Measurements from ENCODE around the gene ST8SIA4. TPM values are rescaled to one million over a fixed set of nuclear protein-coding genes. Genes with fewer than 3 reads are reported as not detected.

ST8SIA4 gene
- total and polyA plus RNA-seq, 2 donors (not counting 3 experiments of a cell fraction or from before 2014, with no cell fraction given): 4.5 to 25.0 TPM

GRCh38 chr5:100762995-100763394 is 140.1 kb downstream of the ST8SIA4 start:
- no TSS peak for BruUV-seq (replicated peaks)
- dilution Hi-C loops (cut with MboI; ENCODE audit: extremely low pct_ligation_motif_present, low sequenced_read_pairs): no loop called here
- TF ChIP-seq POLR2A (IDR thresholded peaks at IDR 0.05; ENCODE audit: low read depth, low read length) (no peak), FOS (IDR thresholded peaks at IDR 0.05; ENCODE audit: borderline replicate concordance, insufficient read depth, low read length) (no peak), MAX (IDR thresholded peaks at IDR 0.05; ENCODE audit: insufficient read depth, insufficient read length) (no peak), JUN (IDR thresholded peaks at IDR 0.05; ENCODE audit: borderline replicate concordance, insufficient read depth, insufficient read length, low read depth) (no peak), POLR2AphosphoS5 (IDR thresholded peaks at IDR 0.05; ENCODE audit: insufficient read depth, low read depth, low read length) (no peak), MYC (IDR thresholded peaks at IDR 0.05; ENCODE audit: low read depth, low read length) (no peak), EZH2 (IDR thresholded peaks at IDR 0.05; ENCODE audit: borderline replicate concordance, low read depth, low read length, severe bottlenecking) (no peak), GATA2 (IDR thresholded peaks at IDR 0.05; ENCODE audit: insufficient read depth, insufficient read length, low read depth, low read length) (no peak), CTCF (IDR thresholded peaks at IDR 0.05; ENCODE audit: extremely low read depth in 1 of 2, insufficient read depth in 1 of 2, low read depth in 1 of 2, low read length in 2 of 2) (no peak)
- H3K79me2 ChIP-seq (ENCODE audit: control insufficient read depth, insufficient read depth, low read length): no peaks in the 10 kb centered on the region
- DNase-seq (ENCODE audit: low read depth, low spot score): no peak
- no peaks in the 10 kb centered on the region for H3K4me1 ChIP-seq (ENCODE audit: control insufficient read depth, extremely low read depth, insufficient read depth, low read length)
- FAIRE-seq: no peak
- no peaks in the 10 kb centered on the region for H3K27me3 ChIP-seq (ENCODE audit: control insufficient read depth in 2 of 2, insufficient read depth in 2 of 2, low read length in 2 of 2)
- no peak overlapping the region for H3K9ac ChIP-seq (replicated peaks; ENCODE audit: extremely low read depth, insufficient read depth, low read length)
- no peaks in the 10 kb centered on the region for H4K20me1 ChIP-seq (replicated peaks; ENCODE audit: control insufficient read depth, extremely low read depth, insufficient read depth, low read length)
- intact Hi-C loops (cut with micrococcal nuclease): no loop called here
- no peak overlapping the region for H3K4me3 ChIP-seq (replicated peaks in 1 of 3; ENCODE audit: insufficient read depth in 1 of 3, low read depth in 1 of 3, low read length in 3 of 3)
- H3K36me3 ChIP-seq (ENCODE audit: control insufficient read depth in 2 of 2, extremely low read depth in 1 of 2, insufficient read depth in 2 of 2, low read length in 2 of 2): no peaks in the 10 kb centered on the region
- no peak overlapping the region for H3K27ac ChIP-seq (ENCODE audit: insufficient read depth, low read depth, low read length)
- no peak overlapping the region for H2AFZ ChIP-seq (ENCODE audit: low read depth, low read length)
- CTCF ChIA-PET: interaction anchor here (1.2 to 2.7 kb wide), 3 partner anchors 9 to 13 kb away, joined by 5 to 9 read pairs (median 5); no protein-coding TSS in a partner anchor
- H3K9me1 ChIP-seq (replicated peaks; ENCODE audit: control insufficient read depth, extremely low read depth, insufficient read depth, low read length): no peaks in the 10 kb centered on the region
- no peaks in the 10 kb centered on the region for H3K9me3 ChIP-seq (replicated peaks; ENCODE audit: control insufficient read depth, insufficient read depth, low read length)
- no peak overlapping the region for H3K4me2 ChIP-seq (ENCODE audit: insufficient read depth, low read length)
- POLR2A ChIA-PET: no interaction called here

Data from endothelial cell of umbilical vein (primary cell).